ENCODE measurements around the gene LAS1L. TPM values are rescaled to one million over a fixed set of nuclear protein-coding genes. Genes with fewer than 3 reads are reported as not detected.

LAS1L gene
- total RNA-seq, 1 donor, result 14.1 TPM

GRCh38 chrX:65508851-65509250, 25.7 kb downstream of the LAS1L start:
- no peaks in the 10 kb centered on the region for H3K9me3 ChIP-seq (ENCODE audit: low read depth, low read length)
- no peak for TF ChIP-seq CTCF (IDR thresholded peaks at IDR 0.05; ENCODE audit: extremely low read depth, low read depth, low read length)
- H3K4me3 ChIP-seq (ENCODE audit: insufficient read depth, low read length), result no peak overlapping the region
- no peak overlapping the region for H3K4me2 ChIP-seq (ENCODE audit: insufficient read depth, low read length)
- no peaks in the 10 kb centered on the region for H3K79me2 ChIP-seq (ENCODE audit: insufficient read depth, low read length)
- no peak for DNase-seq (ENCODE audit: insufficient read length, low spot score, missing footprints)
- H4K20me1 ChIP-seq (ENCODE audit: insufficient read depth, low read length), result no peaks in the 10 kb centered on the region
- no peak overlapping the region for H2AFZ ChIP-seq (ENCODE audit: low read length)
- no peaks in the 10 kb centered on the region for H3K36me3 ChIP-seq (ENCODE audit: insufficient read depth, low read length)
- H3K27ac ChIP-seq (ENCODE audit: low read depth, low read length), result no peak overlapping the region
- no peaks in the 10 kb centered on the region for H3K4me1 ChIP-seq (ENCODE audit: insufficient read depth, low read length)
- no peaks in the 10 kb centered on the region for H3K27me3 ChIP-seq (ENCODE audit: insufficient read depth, low read length)

GRCh38 chrX:65502618-65503017, 32.0 kb downstream of the LAS1L start:
- Histone ChIP-seq H3K4me1 (ENCODE audit: insufficient read depth, low read length) (no peaks in the 10 kb centered on the region), H3K27ac (ENCODE audit: low read depth, low read length) (no peak overlapping the region), H3K4me3 (ENCODE audit: insufficient read depth, low read length) (no peak overlapping the region), H3K79me2 (ENCODE audit: insufficient read depth, low read length) (no peaks in the 10 kb centered on the region), H3K9me3 (ENCODE audit: low read depth, low read length) (no peaks in the 10 kb centered on the region), H3K4me2 (ENCODE audit: insufficient read depth, low read length) (no peak overlapping the region), H3K27me3 (ENCODE audit: insufficient read depth, low read length) (no peaks in the 10 kb centered on the region), H2AFZ (ENCODE audit: low read length) (no peak overlapping the region), H3K36me3 (ENCODE audit: insufficient read depth, low read length) (no peaks in the 10 kb centered on the region), H4K20me1 (ENCODE audit: insufficient read depth, low read length) (no peaks in the 10 kb centered on the region)
- TF ChIP-seq CTCF (IDR thresholded peaks at IDR 0.05; ENCODE audit: extremely low read depth, low read depth, low read length), result no peak
- DNase-seq (ENCODE audit: insufficient read length, low spot score, missing footprints), result no peak

- Histone ChIP-seq H3K36me3 (ENCODE audit: insufficient read depth, low read length) (no peaks in the 10 kb centered on the region), H3K4me2 (ENCODE audit: insufficient read depth, low read length) (no peak overlapping the region), H3K9me3 (ENCODE audit: low read depth, low read length) (no peaks in the 10 kb centered on the region), H3K27ac (ENCODE audit: low read depth, low read length) (no peak overlapping the region), H3K79me2 (ENCODE audit: insufficient read depth, low read length) (no peaks in the 10 kb centered on the region), H3K4me3 (ENCODE audit: insufficient read depth, low read length) (no peak overlapping the region), H3K27me3 (ENCODE audit: insufficient read depth, low read length) (no peaks in the 10 kb centered on the region), H3K4me1 (ENCODE audit: insufficient read depth, low read length) (no peaks in the 10 kb centered on the region), H4K20me1 (ENCODE audit: insufficient read depth, low read length) (no peaks in the 10 kb centered on the region), H2AFZ (ENCODE audit: low read length) (no peak overlapping the region)
- TF ChIP-seq CTCF (IDR thresholded peaks at IDR 0.05; ENCODE audit: extremely low read depth, low read depth, low read length), result no peak
- no peak for DNase-seq (ENCODE audit: insufficient read length, low spot score, missing footprints)
Measured at GRCh38 chrX:65493431-65493830, 41.2 kb downstream of the LAS1L start.

- TF ChIP-seq CTCF (IDR thresholded peaks at IDR 0.05; ENCODE audit: extremely low read depth, low read depth, low read length), result no peak
- Histone ChIP-seq H3K27ac (ENCODE audit: low read depth, low read length) (no peak overlapping the region), H3K4me1 (ENCODE audit: insufficient read depth, low read length) (no peaks in the 10 kb centered on the region), H3K4me2 (ENCODE audit: insufficient read depth, low read length) (no peak overlapping the region), H3K36me3 (ENCODE audit: insufficient read depth, low read length) (no peaks in the 10 kb centered on the region), H3K27me3 (ENCODE audit: insufficient read depth, low read length) (no peaks in the 10 kb centered on the region), H4K20me1 (ENCODE audit: insufficient read depth, low read length) (no peaks in the 10 kb centered on the region), H3K9me3 (ENCODE audit: low read depth, low read length) (no peaks in the 10 kb centered on the region), H3K4me3 (ENCODE audit: insufficient read depth, low read length) (no peak overlapping the region), H2AFZ (ENCODE audit: low read length) (no peak overlapping the region), H3K79me2 (ENCODE audit: insufficient read depth, low read length) (no peaks in the 10 kb centered on the region)
- no peak for DNase-seq (ENCODE audit: insufficient read length, low spot score, missing footprints)
Measured at GRCh38 chrX:65491620-65492019, 43.0 kb downstream of the LAS1L start.
